GM12864 (cell line): ENCODE data around the gene RCAN1.

ENCODE experiments used
- DNase-seq: peaks from one replicate; pipeline ENCODE4 v3.0.0-alpha.2; 2011; ENCODE audit warnings: low read depth
- H3K4me3 ChIP-seq: 2 replicates; pipeline ENCODE4 v1.5.1; 2011; ENCODE audit warnings: mild to moderate bottlenecking, low read depth, low read length, control low read depth
- TF ChIP-seq, protein P1 (sequence below): IDR thresholded peaks from 2 replicates; pipeline ENCODE4 v1.5.1; 2011; ENCODE audit warnings: low read depth, mild to moderate bottlenecking, moderate library complexity, low read length, control low read depth, inconsistent platforms; ENCODE audit errors: missing control alignments

The RCAN1 gene

DNA sequence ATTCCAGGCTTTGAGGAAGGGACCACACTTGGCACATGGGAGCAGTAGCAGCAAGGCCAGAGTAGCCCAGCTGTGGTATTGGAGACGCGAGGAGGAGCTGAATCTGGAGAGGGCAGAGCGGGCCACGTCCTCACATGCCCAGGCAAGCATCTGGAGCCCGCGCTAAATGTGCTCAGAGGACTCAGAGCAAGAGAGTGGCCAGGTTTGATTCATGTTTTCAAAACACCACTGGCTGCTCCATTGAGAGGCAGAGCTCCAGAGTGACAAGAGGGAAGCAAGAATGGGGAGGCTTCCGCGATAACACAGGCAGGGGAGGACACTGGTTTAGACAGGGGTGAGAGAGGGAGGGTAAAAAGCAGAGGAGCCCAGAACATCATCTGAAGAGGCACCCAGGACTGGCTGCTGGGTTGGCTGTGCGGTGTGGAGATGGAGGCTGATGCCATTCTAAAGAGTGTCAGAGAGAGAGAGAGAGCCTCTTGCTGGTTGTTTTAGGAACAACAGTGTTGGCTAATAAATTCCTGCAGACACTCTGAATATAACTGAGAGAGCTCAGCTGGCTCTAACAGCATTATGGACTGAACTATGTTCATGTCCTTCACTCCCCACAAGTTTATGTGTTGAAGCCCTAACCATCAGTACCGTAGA, 32.3 kb downstream of the RCAN1 start:
- peak; percentile 19 for DNase-seq
- TF ChIP-seq, protein P1, sequence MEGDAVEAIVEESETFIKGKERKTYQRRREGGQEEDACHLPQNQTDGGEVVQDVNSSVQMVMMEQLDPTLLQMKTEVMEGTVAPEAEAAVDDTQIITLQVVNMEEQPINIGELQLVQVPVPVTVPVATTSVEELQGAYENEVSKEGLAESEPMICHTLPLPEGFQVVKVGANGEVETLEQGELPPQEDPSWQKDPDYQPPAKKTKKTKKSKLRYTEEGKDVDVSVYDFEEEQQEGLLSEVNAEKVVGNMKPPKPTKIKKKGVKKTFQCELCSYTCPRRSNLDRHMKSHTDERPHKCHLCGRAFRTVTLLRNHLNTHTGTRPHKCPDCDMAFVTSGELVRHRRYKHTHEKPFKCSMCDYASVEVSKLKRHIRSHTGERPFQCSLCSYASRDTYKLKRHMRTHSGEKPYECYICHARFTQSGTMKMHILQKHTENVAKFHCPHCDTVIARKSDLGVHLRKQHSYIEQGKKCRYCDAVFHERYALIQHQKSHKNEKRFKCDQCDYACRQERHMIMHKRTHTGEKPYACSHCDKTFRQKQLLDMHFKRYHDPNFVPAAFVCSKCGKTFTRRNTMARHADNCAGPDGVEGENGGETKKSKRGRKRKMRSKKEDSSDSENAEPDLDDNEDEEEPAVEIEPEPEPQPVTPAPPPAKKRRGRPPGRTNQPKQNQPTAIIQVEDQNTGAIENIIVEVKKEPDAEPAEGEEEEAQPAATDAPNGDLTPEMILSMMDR: peak; percentile 70

DNA sequence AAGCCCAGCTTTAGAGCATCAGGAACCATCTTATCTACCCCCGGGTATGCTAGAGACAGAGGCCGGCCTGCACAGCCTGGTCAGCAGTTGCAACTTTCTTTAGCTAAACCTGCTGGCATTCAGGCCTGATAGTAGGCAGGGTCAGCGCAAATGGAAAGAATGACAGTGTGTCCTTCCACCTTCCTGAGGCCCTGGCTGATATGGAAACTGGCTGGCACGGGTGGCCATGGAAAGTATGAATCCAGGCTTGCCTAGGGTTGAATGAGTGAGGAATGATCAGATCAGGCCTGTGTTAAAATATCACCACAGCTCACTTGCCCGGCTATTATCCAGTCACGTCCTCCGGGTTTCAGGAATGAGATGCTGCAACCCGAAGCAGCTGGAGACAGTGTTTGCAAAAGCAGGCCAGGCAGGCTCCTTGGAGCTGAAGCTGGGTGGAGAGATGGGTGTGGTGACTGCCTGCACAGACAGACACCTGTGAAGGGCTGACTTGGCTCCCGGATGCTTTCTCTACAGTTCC, 34.7 kb downstream of the RCAN1 start:
- DNase-seq: no peak
- TF ChIP-seq, protein P1: no peak
- H3K4me3 ChIP-seq: no peak overlapping the region

More for the DNA sequence above, 32.3 kb downstream of the RCAN1 start:
- H3K4me3 ChIP-seq: no peak overlapping the region

DNA sequence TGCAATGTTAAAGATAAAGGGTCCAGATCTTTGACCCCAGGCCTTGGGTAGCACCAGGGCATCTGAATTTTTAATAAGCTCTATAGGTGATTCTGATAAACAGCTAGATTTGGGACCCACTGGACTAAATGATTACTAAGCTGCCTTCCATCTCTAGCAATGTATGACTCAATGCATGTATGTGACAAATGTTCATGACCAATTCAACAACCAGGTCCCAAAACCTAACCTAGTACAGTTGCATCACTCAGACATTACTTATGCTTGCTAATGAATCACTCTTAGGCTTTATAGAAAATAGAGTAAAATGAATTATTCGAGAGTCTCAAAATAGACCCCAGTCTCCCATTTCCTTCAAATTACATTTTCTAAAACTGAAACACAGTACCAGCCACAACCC, 35.5 kb downstream of the RCAN1 start:
- H3K4me3 ChIP-seq: no peak overlapping the region
- peak; percentile 3 for DNase-seq
- TF ChIP-seq, protein P1: no peak

DNA sequence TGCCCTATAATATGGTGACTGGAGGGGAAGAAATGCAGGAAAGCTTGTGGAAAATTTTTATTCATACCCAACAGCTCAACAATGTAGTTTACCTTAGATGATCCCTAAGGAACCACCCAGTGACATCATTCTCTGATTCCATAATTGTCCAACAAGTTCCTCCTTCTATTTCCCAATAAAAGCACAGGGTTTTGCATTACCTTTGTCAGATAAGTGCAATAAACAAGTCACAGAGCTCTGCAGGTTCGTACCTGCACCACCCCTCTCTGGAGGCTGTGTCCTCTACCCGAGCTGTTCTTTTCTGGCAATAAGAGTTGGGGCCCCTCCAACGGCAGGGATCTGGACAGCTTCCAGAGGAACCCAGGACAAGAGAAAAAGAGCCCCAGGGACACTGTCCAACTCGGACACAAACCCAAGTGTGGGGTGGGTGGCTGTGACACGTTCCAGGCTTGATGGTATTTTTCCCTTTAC, 38.8 kb downstream of the RCAN1 start:
- TF ChIP-seq, protein P1: no peak

DNA sequence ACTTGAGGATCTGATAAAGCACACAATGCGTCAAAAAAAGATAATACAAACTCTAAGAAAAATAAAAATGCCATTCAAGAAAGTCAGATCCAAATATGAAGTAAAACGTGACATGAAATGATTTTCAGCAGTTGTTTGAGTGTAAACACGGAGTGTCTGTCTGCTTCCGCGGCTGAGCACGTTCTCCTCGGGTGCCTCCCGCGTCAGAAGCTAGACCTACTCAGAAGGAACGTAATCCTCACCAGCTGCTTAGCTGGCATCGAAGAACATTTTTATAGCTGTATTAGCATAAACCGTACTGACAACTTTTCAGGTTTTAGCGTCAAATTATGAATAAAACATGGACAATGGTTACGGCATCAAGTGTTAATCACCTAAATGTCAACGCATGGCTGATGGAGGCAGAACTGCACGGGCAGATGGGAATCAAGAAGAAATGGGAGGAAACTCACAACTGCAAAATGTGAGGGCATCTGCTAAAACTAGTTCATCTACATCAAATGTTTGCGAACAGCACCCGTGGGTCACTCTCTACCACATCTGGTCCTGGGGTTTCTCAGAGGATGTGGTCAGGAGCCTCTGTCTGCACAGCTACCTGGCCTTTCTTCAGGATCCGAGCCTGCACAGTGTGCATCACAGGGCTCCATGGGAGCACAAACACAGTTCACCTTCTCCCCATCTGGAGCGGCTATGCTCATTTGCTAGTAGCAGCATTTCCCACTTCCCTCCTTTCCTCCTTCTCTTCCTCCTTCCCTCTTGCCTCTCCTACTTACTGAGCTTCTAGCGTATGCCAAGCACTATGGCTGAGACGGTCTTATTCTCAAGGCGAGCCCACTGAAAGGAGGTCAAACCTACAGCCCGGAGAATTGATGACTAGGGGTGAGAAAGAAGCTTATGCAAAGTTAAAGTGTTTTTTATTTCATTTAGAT, 40.0 kb downstream of the RCAN1 start:
- no peak for DNase-seq
- TF ChIP-seq, protein P1: no peak
- no peak overlapping the region for H3K4me3 ChIP-seq

More for the DNA sequence above, 38.8 kb downstream of the RCAN1 start:
- H3K4me3 ChIP-seq: no peak overlapping the region
- DNase-seq: no peak

DNA sequence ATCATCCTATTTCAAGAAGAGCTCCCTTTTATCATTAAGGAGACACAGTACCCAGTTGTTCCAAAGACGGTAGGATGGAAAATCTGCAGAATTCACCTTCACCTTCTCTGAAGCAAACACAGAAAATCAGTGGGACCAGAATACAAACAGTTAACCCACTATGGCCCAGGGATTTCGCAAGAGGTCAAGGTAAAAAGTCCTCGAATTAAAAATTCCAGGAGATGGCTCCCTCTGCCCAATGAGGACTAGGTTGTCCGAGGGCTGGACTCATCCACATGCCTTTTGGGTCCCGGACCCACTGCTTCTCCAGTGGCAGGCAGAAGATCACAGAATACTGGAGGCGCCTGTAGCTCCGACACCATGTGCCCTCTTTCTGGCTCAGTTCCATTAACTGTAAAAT, 42.9 kb downstream of the RCAN1 start:
- no peak overlapping the region for H3K4me3 ChIP-seq
- TF ChIP-seq, protein P1: no peak
- no peak for DNase-seq
